ENCODE results near the gene CCDC194. TPM values are rescaled to one million over a fixed set of nuclear protein-coding genes. Genes with fewer than 3 reads are reported as not detected.

CCDC194 gene
- total RNA-seq, 1 donor from 2014 or later, result 0.86 TPM

GRCh38 chr19:17405250-17406045, 11.5 kb upstream of the CCDC194 start, which contains the start of gene BST2:
BST2 (minus strand) TSS chr19:17405630; CDS start chr19:17405575, 55 bp downstream.
- DNase-seq (ENCODE audit: low spot score), result peak; percentile 61

DNA sequence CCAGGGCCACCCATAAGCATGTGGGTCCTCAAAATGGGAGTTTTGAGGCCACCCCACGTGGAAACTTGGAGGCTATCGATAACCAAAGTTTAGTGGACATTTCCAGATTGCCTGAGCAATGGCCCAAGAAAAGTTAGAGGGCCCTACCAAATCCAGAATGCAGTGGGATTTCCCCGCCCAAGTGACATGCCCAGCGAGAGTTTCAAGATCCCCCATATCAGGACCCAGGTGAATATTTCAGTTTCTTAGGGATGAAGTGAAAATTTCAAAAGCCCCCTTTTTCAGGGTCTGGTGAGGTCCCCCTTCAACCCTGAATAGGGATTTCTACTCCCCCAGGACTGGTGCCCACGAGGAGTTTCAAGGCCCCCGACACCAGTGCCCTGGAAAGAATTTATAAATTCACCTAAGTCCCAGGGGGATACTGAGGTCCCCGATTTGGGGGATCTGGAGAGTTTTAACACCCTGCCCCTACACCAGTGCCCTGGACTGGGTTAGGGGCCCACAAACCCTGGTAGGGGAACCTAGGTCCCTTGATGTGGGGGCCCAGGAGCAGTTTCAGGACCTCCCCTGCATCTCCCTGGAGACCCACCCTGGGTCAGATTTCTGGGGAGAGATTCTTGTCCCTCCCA, 10.7 kb upstream of the CCDC194 start:
- DNase-seq (ENCODE audit: low spot score), result no peak

- no peak for DNase-seq (ENCODE audit: low spot score)
These were observed 10.0 kb upstream of the CCDC194 start for GRCh38 chr19:17404015-17404414.

DNA sequence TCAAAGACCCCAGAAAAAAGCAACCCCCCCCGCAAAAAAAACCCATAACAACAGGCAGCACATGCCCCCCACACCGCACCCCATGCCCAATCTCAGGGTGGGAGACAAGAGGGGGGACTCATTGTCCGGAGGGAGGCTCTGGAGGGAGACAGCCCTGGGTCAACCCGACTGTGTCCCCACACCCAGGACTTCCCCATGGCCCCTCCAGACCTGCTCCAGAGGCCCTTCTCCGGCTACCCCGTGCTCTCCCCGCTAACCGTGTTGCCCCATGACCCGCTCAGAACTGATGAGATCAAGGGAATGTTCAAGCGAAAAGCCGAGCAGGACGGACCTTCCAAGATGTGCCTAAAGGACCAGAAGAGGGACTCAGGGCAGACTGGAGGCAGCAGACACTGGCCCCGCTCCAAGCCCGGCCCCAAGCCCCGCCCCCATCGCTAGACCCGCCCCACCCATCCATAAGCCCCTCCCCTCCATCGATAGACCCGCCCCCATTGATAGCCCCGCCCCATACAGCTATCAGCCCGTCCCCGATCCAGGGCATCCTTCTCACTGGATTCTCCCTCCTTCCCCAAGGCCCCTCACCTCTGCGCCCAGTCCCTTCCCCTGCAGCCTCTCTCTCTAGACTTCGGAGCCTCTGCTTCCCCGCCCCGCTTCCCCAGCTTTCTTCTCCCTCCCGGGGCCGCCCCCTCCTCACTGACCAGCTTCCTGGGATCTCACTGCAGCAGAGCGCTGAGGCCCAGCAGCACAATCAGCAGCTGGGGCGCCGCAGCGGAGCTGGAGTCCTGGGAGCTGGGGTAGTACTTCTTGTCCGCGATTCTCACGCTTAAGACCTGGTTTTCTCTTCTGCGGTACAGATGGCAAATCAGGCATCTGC, 9.2 kb upstream of the CCDC194 start:
- no peak for DNase-seq (ENCODE audit: low spot score)

GRCh38 chr19:17401628-17402027, 7.6 kb upstream of the CCDC194 start:
- no peak for DNase-seq (ENCODE audit: low spot score)

DNA sequence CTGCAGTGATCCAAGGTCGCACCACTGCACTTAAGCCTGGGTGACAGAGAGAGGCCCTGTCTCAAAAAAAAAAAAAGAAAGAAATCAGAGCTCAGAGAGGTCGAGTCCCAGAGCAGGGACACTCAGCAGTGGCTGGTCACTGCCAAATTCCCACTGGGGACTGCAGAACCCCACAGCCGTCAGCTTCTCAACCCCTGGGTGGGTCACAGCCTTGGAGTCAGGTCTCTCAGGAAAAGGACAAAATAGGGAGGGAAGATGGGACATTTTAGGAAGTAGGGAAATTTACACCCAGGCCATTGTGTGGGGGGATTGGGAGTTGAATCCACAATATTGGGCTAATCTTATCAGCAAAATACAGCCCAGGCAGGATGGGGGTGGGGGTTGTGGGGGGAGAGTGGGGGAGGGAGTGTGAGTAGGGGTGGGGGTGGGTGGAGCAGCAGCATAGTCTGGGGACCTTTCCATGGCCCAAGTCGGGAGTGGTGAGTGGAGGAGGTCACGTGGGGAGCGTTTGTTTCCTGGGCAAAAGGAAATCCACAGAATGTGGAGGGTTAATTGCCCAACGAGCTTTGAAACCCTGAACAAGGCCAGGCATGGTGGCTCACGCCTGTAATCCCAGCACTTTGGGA, 5.0 kb upstream of the CCDC194 start:
- no peak for DNase-seq (ENCODE audit: low spot score)

- DNase-seq (ENCODE audit: low spot score), result no peak
These were observed 957 bp upstream of the CCDC194 start for GRCh38 chr19:17394891-17395415.

GRCh38 chr19:17393002-17393401, 994 bp downstream of the CCDC194 start:
- DNase-seq (ENCODE audit: low spot score), result no peak

- no peak for DNase-seq (ENCODE audit: low spot score)
These were observed 2.4 kb downstream of the CCDC194 start for GRCh38 chr19:17391371-17392151.

- peak; percentile 91 for DNase-seq (ENCODE audit: low spot score)
These were observed 3.2 kb downstream of the CCDC194 start for GRCh38 chr19:17390665-17391370.

DNA sequence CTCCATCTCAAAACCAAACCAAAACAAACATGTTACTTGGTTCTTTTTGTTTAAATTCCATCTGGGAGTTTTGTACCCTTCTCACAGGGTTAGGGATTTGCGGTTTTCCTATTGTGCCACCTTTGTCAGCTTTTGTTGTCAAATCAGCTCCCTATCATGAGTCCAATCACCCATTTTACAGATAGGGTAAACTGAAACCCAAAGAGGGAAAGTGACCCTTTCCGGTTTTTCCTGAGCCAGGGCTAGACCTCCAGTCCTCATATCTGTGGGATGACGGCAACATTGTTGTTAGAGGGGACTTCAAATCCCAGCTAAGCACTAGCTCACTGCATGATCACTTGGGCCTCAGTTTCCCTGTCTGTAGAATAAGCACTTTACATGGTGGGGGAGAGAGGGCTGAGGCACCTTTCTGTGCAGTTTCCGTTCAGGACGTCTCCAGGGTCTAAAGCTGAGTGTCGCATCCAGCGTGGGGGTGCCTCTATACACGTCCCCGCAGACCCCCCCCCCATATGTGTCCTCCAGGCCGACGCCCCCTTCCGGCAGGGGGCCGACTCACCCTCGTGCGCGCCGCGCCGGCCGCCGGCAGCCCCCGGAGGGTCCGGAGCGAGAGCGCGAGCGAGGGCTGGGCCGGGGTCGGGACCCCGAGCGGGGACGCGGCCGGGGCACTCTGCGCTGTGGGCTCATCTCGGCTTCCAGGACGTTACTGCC, 3.9 kb downstream of the CCDC194 start:
- no peak for DNase-seq (ENCODE audit: low spot score)

GRCh38 chr19:17389288-17389687, 4.7 kb downstream of the CCDC194 start:
- DNase-seq (ENCODE audit: low spot score), result no peak

DNA sequence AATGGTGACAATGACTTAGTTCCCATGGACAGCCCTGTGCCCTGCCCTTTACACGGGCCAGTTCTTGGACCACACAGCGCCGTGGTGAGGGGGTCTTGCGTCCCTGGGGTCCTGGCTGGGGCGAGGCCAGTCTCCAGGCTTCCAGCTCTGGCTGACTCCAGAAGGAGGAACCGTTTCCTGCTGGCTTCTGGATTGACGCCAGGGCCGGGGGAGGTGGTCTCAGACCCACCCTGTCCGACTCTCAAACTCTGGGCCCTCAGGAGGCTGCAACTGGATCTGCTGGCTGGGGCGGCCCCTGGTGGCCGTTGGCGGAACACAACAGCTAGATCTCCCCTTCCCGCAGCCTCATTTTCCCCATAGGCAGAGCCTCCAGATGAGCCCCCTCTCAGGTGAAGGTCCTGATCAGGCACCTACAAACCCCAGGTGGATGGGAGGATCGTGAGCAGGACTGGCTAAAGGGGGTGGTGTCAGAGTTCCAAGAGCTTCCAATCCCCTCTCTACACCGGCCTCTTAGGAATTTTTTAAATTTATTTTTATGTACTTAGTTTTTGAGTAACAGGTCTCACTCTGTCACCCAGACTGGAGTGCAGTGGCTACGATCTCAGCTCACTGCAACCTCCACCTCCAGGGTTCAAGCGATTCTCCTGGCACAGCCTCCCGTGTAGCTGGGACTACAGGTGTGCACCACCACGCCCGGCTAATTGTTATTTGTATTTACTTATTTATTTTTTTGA, 8.0 kb downstream of the CCDC194 start:
- DNase-seq (ENCODE audit: low spot score), result no peak

- no peak for DNase-seq (ENCODE audit: low spot score)
These were observed 13.4 kb downstream of the CCDC194 start for GRCh38 chr19:17380426-17381138.

DNA sequence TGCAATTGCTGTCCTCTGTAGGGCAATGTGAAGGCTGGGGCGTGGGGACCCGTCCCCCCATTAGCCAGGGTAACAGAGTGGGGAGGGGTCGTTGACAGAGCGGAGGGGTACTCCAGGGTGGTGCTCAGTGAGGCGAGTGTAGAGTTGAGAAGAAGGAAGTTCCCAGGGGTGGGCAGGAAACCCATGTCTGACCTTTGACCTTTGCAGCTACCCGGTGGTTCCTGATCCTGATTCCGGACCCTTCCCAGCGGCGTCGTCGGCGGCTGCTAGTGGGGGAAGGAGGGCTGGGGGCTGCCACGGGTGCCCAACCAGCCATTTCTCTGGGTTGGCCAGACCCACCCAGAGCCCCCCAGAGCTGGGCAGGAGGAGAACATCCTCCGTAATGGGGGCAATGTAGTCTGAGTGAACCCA, 14.8 kb downstream of the CCDC194 start:
- DNase-seq (ENCODE audit: low spot score), result no peak

GRCh38 chr19:17378271-17378670, 15.7 kb downstream of the CCDC194 start:
- DNase-seq (ENCODE audit: low spot score), result no peak

- DNase-seq (ENCODE audit: low spot score), result no peak
These were observed 16.9 kb downstream of the CCDC194 start, which contains the start of gene PLVAP for GRCh38 chr19:17376935-17377600. PLVAP (minus strand) TSS chr19:17377342; CDS start chr19:17377288, 54 bp downstream.

All from ureter (tissue), 1 donor.